GM18505 (cell line): ENCODE data around the gene PLCB2.

Experiments
- ATAC-seq: cut with Tn5 transposase; IDR thresholded peaks from one replicate; pipeline ENCODE4 v1.9.1; 2021; ENCODE audit not compliant: unreplicated experiment
- POLR2A ChIP-seq: IDR thresholded peaks from 4 replicates; pipeline ENCODE4 v1.6.1; 2011; ENCODE audit warnings: borderline replicate concordance; ENCODE audit not compliant: insufficient read depth, insufficient read length; ENCODE audit errors: extremely low read depth

PLCB2 gene

DNA sequence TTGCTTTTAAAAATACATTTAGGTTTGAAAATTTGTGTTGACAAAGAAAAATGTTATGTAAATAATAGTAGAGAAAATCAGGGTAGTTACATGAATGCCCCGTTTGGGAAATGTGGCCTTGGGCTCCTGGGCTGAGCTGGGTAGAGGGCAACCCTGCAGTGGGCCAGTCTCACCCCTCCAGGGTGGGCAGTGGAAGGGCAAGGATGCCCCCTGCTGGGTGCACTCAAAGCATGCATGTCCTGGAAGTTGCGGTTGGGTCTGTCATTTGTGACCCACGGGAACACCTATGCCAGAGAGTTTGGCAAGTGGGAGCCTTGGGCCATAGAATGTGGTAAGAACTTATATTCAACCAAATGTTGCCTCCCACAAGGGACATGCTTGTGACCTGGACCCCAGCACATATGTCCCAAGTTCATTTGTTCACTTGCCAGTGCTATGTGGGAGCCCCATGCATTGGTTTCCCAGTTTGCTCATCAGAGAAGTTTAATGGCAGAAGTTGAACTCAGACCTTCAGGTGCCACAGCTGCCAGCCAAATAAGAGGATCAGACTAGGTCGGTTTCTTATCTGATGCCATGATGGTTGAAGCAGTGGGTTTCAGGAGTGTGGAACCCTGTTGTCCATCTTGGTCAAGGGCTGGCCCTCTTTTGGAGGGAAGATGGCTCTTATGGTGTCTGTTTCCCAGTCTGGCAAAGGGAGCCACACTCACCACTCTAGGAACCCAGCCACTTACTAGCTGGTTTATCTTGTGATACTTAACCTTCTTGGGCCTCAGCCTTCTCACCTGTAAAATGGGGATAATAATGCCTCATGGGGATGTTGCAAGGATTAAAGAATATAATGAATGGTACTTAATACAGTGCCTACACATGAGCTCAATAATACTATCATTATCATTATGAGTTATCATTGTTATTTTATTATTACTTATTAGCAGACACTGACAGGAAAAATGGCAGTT, 2.5 kb upstream of the PLCB2 start:
- ATAC-seq = no peak
- TF ChIP-seq POLR2A = no peak

DNA sequence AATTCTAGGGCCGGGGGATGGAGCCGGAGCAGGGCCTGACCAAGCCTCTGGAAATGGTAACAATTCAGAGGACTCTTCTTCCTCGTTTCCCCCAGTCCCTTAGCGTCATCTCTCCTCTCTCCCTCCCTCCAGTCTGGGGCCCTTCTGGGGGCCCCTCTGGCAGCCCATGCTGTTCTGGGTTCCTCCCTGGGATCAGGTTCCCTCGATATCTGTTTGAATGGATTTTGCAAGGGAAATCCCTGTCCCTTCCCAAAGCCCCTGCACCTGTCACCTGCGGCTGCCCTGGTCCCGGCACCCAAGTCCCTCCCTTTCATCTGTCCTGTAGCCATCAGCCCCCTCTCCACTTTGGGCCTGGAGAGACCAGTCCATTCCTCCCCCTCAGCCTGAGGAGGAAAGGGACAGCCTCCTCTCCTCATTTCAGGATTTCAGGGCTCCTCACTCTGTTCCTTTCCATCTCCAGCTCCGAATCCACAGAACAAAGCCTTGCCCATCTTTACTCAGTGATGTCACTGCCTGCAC, 1.7 kb upstream of the PLCB2 start:
- no peak for ATAC-seq
- no peak for TF ChIP-seq POLR2A

- no peak for TF ChIP-seq POLR2A
These were observed 827 bp downstream of the PLCB2 start for GRCh38 chr15:40306908-40307307.

DNA sequence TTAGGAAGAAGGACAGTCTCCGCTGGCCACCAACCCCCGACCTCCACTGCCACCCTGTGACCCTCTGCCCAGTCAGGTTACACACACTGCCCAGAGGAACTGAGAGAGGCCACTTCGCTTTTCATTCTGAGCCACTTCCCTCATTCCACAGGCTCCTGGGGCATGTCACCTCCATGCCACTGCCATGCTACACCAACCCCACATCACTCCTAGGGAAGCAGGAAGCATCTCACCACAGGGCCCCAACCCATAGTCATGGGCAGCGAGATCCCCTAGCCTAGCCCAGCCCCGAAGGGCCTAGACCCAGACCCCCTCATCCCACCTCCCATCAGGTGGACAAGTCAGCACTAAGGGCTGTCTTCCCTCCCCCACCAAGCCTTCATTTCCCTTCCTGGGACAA, 1.4 kb downstream of the PLCB2 start:
- TF ChIP-seq POLR2A = no peak
- ATAC-seq = no peak

More at GRCh38 chr15:40306908-40307307, 827 bp downstream of the PLCB2 start:
- no peak for ATAC-seq

GRCh38 chr15:40305281-40305680, 2.5 kb downstream of the PLCB2 start:
- no peak for ATAC-seq
- TF ChIP-seq POLR2A = no peak

- TF ChIP-seq POLR2A = no peak
- ATAC-seq = no peak
These were observed 4.2 kb downstream of the PLCB2 start for GRCh38 chr15:40303576-40303975.

GRCh38 chr15:40302981-40303380, 4.8 kb downstream of the PLCB2 start:
- no peak for TF ChIP-seq POLR2A
- ATAC-seq = no peak

DNA sequence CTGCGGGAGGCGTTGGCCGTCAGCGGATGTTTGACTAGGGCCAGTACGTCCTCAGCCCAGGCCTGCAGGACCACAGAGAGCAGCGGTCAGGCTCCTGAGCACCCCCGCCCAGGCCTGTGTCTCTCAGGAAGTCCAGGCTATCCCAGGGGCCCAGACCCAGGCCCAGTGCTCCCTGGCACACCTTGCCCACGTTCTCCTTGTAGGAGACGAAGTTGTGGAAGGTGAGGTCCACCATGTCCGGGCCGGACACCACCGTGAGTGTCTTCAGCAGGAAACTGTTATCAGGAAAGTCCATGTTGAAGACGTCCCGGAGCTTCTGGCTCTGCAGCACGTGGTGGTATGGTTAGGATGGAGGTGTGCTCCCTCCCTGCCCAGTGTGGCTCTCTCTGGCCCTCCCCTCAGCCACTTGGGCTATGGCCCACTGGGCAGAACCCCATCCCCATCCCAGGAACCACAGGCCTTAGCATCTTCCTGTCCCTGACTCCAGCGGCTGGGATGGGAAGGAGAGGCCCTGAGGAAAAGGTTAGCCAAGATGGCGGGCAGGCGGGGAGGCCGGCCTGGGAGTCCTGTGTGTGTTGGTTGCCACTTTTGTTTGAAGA, 5.3 kb downstream of the PLCB2 start:
- ATAC-seq = no peak
- TF ChIP-seq POLR2A = no peak

DNA sequence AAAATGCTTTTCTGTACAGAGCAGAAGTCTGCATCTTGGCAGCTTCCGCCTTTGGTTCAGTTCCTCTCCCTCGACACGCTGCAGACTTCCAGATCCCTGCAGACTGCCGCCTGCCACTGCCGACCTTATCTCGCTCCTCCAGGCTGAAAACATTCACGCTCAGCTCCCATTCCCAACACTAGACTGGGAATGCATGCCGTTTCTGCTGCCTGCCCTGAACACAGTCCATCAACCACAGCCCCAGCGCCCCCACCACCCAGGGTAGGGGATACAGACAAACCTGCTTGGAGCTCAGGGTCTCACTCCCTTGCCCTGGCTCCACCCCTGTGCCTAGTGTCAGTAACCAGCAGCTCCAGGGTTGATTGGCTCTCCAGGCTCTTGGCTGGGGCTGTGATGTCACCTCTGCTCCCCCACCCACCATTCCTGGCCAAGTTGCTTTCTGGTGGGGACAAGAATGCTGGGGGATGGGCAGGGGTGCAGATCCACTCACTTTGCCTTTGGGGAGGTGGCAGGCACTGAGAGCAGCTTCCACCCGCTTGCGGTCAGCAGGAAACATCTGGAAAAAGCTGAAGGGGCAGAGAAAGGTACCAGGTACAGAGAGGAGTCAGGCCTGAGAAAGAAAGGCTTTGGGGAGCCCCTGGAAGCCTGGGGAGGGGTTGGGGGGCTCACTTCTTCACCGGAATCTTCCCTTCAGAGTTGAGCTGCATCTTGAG, 6.1 kb downstream of the PLCB2 start:
- no peak for ATAC-seq
- no peak for TF ChIP-seq POLR2A

GRCh38 chr15:40300771-40301170, 7.0 kb downstream of the PLCB2 start:
- no peak for ATAC-seq
- no peak for TF ChIP-seq POLR2A

DNA sequence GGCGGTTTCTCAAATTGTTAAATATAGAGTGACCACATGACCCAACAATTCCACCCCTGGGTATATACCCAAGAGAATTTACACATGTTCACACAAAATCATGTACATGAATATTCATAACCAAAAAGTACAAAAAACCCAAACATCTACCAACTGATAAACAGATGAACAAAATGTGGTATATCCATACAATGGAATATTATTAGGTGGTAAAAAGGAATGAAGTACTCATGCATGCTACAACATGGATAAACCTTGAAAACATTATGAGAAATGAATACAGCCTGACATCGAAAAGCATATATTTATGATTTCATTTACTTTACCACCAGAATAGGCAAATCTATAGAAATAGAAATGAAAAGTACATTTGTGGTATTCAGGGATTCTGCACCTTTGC, 7.4 kb downstream of the PLCB2 start:
- TF ChIP-seq POLR2A = no peak
- ATAC-seq = no peak

- no peak for ATAC-seq
- TF ChIP-seq POLR2A = no peak
These were observed 9.4 kb downstream of the PLCB2 start for GRCh38 chr15:40298216-40298935.

DNA sequence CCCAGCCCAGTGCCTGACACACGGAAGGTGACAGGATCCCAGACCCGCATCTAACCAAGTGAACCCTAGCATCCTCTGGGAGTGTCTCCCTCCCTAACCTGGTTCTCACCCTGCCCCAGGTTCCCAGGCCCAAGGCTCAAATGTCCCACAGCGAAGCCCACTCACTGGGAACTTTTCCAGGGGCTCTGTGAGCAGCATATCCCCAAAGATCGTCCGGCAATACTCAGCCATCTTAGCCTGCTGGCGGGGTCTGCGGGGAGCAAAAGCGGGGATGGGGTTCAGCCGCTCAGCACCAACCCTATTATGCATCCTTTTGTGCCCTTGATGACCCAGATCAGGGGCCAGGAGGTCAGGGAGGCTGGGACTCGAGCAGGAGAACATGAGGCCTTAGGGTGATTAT, 10.4 kb downstream of the PLCB2 start:
- no peak for ATAC-seq
- TF ChIP-seq POLR2A = no peak
